Lower leg skin (tissue), 4 donors: ENCODE measurements around the gene RILPL2. TPM values are rescaled to one million over a fixed set of nuclear protein-coding genes. Genes with fewer than 3 reads are reported as not detected.
"Not testable (repeated sequence)": the region's sequence is repeated elsewhere in the genome, so short reads cannot be mapped to it uniquely, and the experiment has no call there.

Experiments
- DNase-seq, 2 donors: peaks; one replicate each; pipeline ENCODE4 v3.0.0-alpha.2; 2019; ENCODE audit warnings: low spot score in 2 of 2
- H3K4me3 ChIP-seq: fragments of 200-600 bp; sonication (generic); 2 replicates; pipeline ENCODE4 v1.5.1; 2017; ENCODE audit warnings: mild to moderate bottlenecking, low read depth; ENCODE audit not compliant: poor library complexity, severe bottlenecking
- CTCF ChIP-seq, 3 donors: fragments of 450-650 bp; IDR thresholded peaks; one replicate each; pipeline ENCODE4 v1.5.1; 2016; ENCODE audit warnings: antibody characterized with exemption in 3 of 3, mild to moderate bottlenecking in 3 of 3, moderate library complexity in 2 of 3
- POLR2A ChIP-seq, 2 donors: fragments of 450-650 bp; IDR thresholded peaks; one replicate each; pipeline ENCODE4 v1.6.1; 2016 to 2017; ENCODE audit warnings: antibody characterized with exemption in 2 of 2, mild to moderate bottlenecking in 1 of 2, moderate library complexity in 1 of 2
- WGBS, 2 donors: methylation state at CpG; one replicate each; pipeline ENCODE4 v1.1.5; 2018; 5-methylcytosine and 5-hydroxymethylcytosine counted together
- intact Hi-C: fragments of 100-400 bp; cut with DNase I; formaldehyde crosslinking; loops from one replicate; pipeline ENCODE4 v1.15.0; 2023; ENCODE audit warnings: low total_unique reads
- total RNA-seq, 4 donors: library from RNA; depleted of rRNA; stranded (reverse); fragments of >200 nt; gene quantifications; one replicate each; pipeline ENCODE4 v1.1.0, GENCODE V29; 2016

Gene RILPL2, protein sequence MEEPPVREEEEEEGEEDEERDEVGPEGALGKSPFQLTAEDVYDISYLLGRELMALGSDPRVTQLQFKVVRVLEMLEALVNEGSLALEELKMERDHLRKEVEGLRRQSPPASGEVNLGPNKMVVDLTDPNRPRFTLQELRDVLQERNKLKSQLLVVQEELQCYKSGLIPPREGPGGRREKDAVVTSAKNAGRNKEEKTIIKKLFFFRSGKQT
- 1 to 10 TPM; 2.8 to 5.6 (median 4.2) TPM for total RNA-seq

GRCh38 chr12:123436017-123436964 is at the start of gene RILPL2:
Gene RILPL2, minus strand, starts transcription at chr12:123436684. Its CDS starts 264 bp downstream, at chr12:123436420.
- intact Hi-C loops = no loop called here
- peak; percentile 90 to 98 for DNase-seq
- WGBS, 2 donors = 0% methylated on average over 69 of the region's 69 CpGs
- TF ChIP-seq POLR2A (IDR thresholded peaks at IDR 0.05) (no peak), CTCF (IDR thresholded peaks at IDR 0.05) (no peak)
- peak within 1 kb of the TSS; percentile 93 for H3K4me3 ChIP-seq

DNA sequence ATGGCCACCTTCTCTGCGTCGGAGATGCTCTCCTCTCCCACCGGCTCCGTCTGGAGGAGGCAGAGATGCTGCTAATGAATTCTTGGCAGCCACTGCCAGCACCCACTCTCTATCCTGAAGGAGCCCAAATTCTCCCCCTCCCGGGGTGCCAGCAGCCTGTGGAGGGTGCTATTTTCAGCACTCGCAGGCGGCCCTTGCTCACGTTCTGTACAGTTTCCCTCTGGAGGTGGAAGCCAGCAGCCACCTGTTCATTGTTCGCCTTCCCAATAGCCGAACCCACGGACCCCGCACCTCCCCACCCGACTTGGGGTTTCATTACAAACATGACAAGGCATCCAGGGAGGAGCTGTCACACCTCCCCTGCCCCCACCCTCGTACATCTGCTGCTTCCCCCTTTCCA is 49.3 kb upstream of the RILPL2 start:
- intact Hi-C loops = no loop called here
- DNase-seq = no peak
- TF ChIP-seq CTCF (IDR thresholded peaks at IDR 0.05) = no peak
- no peak for TF ChIP-seq POLR2A (IDR thresholded peaks at IDR 0.05)
- WGBS, 2 donors = 85 to 88% methylated on average over 14 of the region's 14 CpGs
- H3K4me3 ChIP-seq = no peak overlapping the region

GRCh38 chr12:123483602-123484248 is 47.2 kb upstream of the RILPL2 start:
- intact Hi-C loops = no loop called here
- TF ChIP-seq CTCF (IDR thresholded peaks at IDR 0.05) (no peak), POLR2A (IDR thresholded peaks at IDR 0.05) (no peak)
- no peak for DNase-seq
- H3K4me3 ChIP-seq = no peak overlapping the region
- 81 to 82% methylated on average over 18 of the region's 18 CpGs for WGBS, 2 donors

DNA sequence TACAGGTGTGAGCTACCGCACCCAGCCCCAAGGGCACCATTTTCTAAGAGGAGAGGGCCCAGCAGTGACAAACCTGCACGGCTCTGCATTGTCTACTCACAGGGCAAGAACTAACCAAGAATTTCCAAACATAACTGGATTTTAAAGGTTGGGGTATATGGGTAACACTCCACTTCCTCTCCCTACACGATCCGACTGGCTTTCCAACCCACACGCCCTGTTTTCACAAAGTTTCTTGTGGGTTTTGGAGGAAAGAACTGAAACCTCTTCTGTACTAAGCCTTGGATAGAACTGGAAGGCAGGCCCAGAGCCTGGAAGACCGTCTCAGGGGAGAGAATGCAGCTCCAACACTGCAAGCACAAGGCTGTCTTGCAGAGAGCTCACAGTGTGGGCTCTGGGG is 46.4 kb upstream of the RILPL2 start:
- no peak for TF ChIP-seq POLR2A (IDR thresholded peaks at IDR 0.05)
- no peak for TF ChIP-seq CTCF (IDR thresholded peaks at IDR 0.05)
- intact Hi-C loops = no loop called here
- DNase-seq = no peak
- H3K4me3 ChIP-seq = no peak overlapping the region
- 60 to 63% methylated on average over 6 of the region's 6 CpGs for WGBS, 2 donors

DNA sequence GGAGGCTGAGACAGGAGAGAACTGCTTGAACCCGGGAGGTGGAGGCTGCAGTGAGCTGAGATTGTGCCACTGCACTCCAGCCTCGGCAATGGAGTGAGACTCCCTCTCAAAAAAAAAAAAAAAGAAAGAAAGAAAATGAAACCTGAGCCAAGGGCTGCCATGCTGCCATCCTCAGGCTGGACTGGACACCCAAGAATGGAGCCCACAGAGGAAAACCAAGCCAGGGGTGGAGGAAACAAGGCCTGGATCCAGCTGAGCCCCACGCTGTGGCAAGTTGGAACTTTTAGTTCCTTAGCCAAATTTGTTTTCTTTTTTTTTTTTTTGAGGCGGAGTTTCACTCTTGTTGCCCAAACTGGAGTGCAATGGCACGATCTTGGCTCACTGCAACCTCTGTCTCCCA is 44.8 kb upstream of the RILPL2 start:
- H3K4me3 ChIP-seq, intact Hi-C loops, DNase-seq: not testable (repeated sequence)
- 89 to 94% methylated on average over 5 of the region's 5 CpGs for WGBS, 2 donors
